Measurements from ENCODE around the gene PTAFR. TPM values are rescaled to one million over a fixed set of nuclear protein-coding genes. Genes with fewer than 3 reads are reported as not detected.

PTAFR gene
- total RNA-seq, 1 experiment from 2014 or later: 1.9 TPM

DNA sequence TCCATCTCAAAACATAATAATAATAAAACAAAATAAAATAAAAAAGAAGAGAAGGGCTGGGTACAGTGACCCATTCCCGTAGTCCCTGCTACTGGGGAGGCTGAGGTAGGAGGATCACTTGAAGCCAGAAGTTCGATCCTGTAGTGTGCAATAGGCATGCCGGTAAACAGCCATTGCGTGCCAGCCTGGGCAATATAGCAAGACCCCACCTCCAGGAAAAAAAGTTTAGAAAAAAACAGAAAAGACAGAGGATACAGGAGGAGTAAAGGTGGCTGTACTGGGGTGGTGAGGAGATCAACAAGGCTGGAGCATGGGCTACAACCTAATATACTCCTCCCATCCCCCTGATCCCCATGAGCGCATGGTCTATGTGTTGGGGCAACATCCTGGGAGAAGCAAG is 30.8 kb downstream of the PTAFR start:
- no CpG with 5 or more reads among the region's 5 CpGs for whole genome bisulfite sequencing (ENCODE audit: extremely low coverage, insufficient read length, low lambda C conversion rate)
- TF ChIP-seq, protein P1, sequence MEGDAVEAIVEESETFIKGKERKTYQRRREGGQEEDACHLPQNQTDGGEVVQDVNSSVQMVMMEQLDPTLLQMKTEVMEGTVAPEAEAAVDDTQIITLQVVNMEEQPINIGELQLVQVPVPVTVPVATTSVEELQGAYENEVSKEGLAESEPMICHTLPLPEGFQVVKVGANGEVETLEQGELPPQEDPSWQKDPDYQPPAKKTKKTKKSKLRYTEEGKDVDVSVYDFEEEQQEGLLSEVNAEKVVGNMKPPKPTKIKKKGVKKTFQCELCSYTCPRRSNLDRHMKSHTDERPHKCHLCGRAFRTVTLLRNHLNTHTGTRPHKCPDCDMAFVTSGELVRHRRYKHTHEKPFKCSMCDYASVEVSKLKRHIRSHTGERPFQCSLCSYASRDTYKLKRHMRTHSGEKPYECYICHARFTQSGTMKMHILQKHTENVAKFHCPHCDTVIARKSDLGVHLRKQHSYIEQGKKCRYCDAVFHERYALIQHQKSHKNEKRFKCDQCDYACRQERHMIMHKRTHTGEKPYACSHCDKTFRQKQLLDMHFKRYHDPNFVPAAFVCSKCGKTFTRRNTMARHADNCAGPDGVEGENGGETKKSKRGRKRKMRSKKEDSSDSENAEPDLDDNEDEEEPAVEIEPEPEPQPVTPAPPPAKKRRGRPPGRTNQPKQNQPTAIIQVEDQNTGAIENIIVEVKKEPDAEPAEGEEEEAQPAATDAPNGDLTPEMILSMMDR (conservative IDR thresholded peaks at IDR 0.05): no peak

More for the DNA sequence above, 30.8 kb downstream of the PTAFR start:
- Histone ChIP-seq H4K20me1 (ENCODE audit: control insufficient read depth, insufficient read depth, insufficient read length) (no peaks in the 10 kb centered on the region), H2BK20ac (ENCODE audit: low read depth, low read length, poor library complexity, severe bottlenecking) (no peak overlapping the region), H3K14ac (ENCODE audit: insufficient read depth, low read length) (no peak overlapping the region), H3T11ph (ENCODE audit: low read length) (no peak overlapping the region), H3K27me3 (ENCODE audit: insufficient read depth, low read length) (no peaks in the 10 kb centered on the region), H3K23ac (ENCODE audit: insufficient read length, low read depth, low read length) (no peak overlapping the region), H3K4ac (ENCODE audit: low read depth, low read length) (no peak overlapping the region), H3K23me2 (ENCODE audit: insufficient read length, low read depth, low read length, poor library complexity, severe bottlenecking) (no peaks in the 10 kb centered on the region), H2BK12ac (ENCODE audit: insufficient read length, low read depth, low read length) (no peak overlapping the region), H3K18ac (ENCODE audit: insufficient read length, low read depth, low read length) (no peak overlapping the region), H4K8ac (replicated peaks; ENCODE audit: insufficient read length, low read depth, low read length) (no peak overlapping the region), H2AK5ac (ENCODE audit: insufficient read length, low read length) (no peak overlapping the region), H3K9ac (ENCODE audit: extremely low read depth, insufficient read length, low read length) (no peak overlapping the region), H3K56ac (ENCODE audit: insufficient read length, low read depth, low read length) (no peak overlapping the region), H3K79me1 (ENCODE audit: insufficient read depth, low read depth, low read length, poor library complexity, severe bottlenecking) (no peaks in the 10 kb centered on the region), H4K5ac (ENCODE audit: insufficient read length, low read depth, low read length) (no peak overlapping the region), H2BK120ac (ENCODE audit: low read depth, low read length, poor library complexity, severe bottlenecking) (no peak overlapping the region), H3K4me1 (ENCODE audit: insufficient read depth, low read length) (peaks cover 8% of the 10 kb centered on the region), H3K27ac (ENCODE audit: insufficient read length, low read depth, low read length) (no peak overlapping the region), H2AFZ (ENCODE audit: low read length) (no peak overlapping the region), H4K91ac (ENCODE audit: insufficient read length, low read depth, low read length) (no peak overlapping the region), H3K79me2 (ENCODE audit: insufficient read depth, low read length) (no peaks in the 10 kb centered on the region), H2BK5ac (ENCODE audit: insufficient read length, low read length) (no peak overlapping the region), H2BK15ac (ENCODE audit: low read depth, low read length) (no peak overlapping the region), H3K9me3 (ENCODE audit: control insufficient read depth, low read depth, low read length) (no peaks in the 10 kb centered on the region), H3K4me2 (ENCODE audit: insufficient read depth, insufficient read length, low read length) (no peak overlapping the region)
- DNase-seq: no peak
- H3K4me3 Mint-ChIP-seq: no peak overlapping the region
- peaks cover 15% of the 10 kb centered on the region in 2 experiments for H3K4me1 Mint-ChIP-seq
- H3K9me3 Mint-ChIP-seq: no peaks in the 10 kb centered on the region; a peak in 1 of 5 replicates
- H3K27ac Mint-ChIP-seq: no peak overlapping the region
- H3K27me3 Mint-ChIP-seq (ENCODE audit: low read depth): no peaks in the 10 kb centered on the region
- peaks cover 0 to 6% (median 0%) of the 10 kb centered on the region in 3 experiments; a peak in 2 of 7 replicates for H3K36me3 Mint-ChIP-seq (ENCODE audit: insufficient read depth in 1 of 3, low read depth in 3 of 3)
